Myocyte (in vitro differentiated cells): ENCODE measurements around the gene MAPK10. TPM values are rescaled to one million over a fixed set of nuclear protein-coding genes. Genes with fewer than 3 reads are reported as not detected.

Experiments
- DNase-seq: peaks from one replicate; pipeline ENCODE4 v3.0.0-alpha.2; 2012; ENCODE audit warnings: low read depth
- polyA plus RNA-seq: library from polyadenylated mRNA; unstranded; fragments of >200 nt; gene quantifications from one replicate; pipeline ENCODE4 v1.2.1, GENCODE V29; 2012; ENCODE audit warnings: missing spikeins
- total RNA-seq: library from RNA; depleted of rRNA; stranded (reverse); fragments of >200 nt; gene quantifications from 2 replicates; pipeline ENCODE4 v1.2.3, GENCODE V29; 2014

MAPK10 gene
- total RNA-seq = 25.9 and 27.7 TPM in 2 replicates
- 9.4 TPM for polyA plus RNA-seq

GRCh38 chr4:86359944-86360478, at the start of gene MAPK10:
MAPK10 (minus strand) TSS chr4:86360053.
- peak; percentile 41 for DNase-seq

GRCh38 chr4:86403575-86403974, 43.7 kb upstream of the MAPK10 start:
- no peak for DNase-seq

- DNase-seq = no peak
Observed at GRCh38 chr4:86401826-86402225, 42.0 kb upstream of the MAPK10 start.

- no peak for DNase-seq
Observed at GRCh38 chr4:86400216-86400615, 40.4 kb upstream of the MAPK10 start.

- DNase-seq = no peak
Observed at GRCh38 chr4:86398187-86398586, 38.3 kb upstream of the MAPK10 start.

GRCh38 chr4:86393749-86394148, 33.9 kb upstream of the MAPK10 start:
- no peak for DNase-seq

- no peak for DNase-seq
Observed at GRCh38 chr4:86389664-86390063, 29.8 kb upstream of the MAPK10 start.

- no peak for DNase-seq
Observed at GRCh38 chr4:86388252-86388651, 28.4 kb upstream of the MAPK10 start.

GRCh38 chr4:86386817-86387415, 27.1 kb upstream of the MAPK10 start:
- DNase-seq = no peak

GRCh38 chr4:86386201-86386600, 26.3 kb upstream of the MAPK10 start:
- no peak for DNase-seq

GRCh38 chr4:86381431-86381830, 21.6 kb upstream of the MAPK10 start:
- no peak for DNase-seq

GRCh38 chr4:86380181-86380724, 20.4 kb upstream of the MAPK10 start:
- no peak for DNase-seq

- DNase-seq = no peak
Observed at GRCh38 chr4:86376850-86377249, 17.0 kb upstream of the MAPK10 start.

- no peak for DNase-seq
Observed at GRCh38 chr4:86368433-86368832, 8.6 kb upstream of the MAPK10 start.

- DNase-seq = peak; percentile 13
Observed at GRCh38 chr4:86367577-86367976, 7.7 kb upstream of the MAPK10 start.

- no peak for DNase-seq
Observed at GRCh38 chr4:86366920-86367319, 7.1 kb upstream of the MAPK10 start.

GRCh38 chr4:86362510-86362909, 2.7 kb upstream of the MAPK10 start:
- no peak for DNase-seq

GRCh38 chr4:86358257-86358656, 1.6 kb downstream of the MAPK10 start:
- DNase-seq = no peak

- no peak for DNase-seq
Observed at GRCh38 chr4:86357608-86358007, 2.2 kb downstream of the MAPK10 start.

- no peak for DNase-seq
Observed at GRCh38 chr4:86356425-86357210, 3.2 kb downstream of the MAPK10 start.

GRCh38 chr4:86354390-86354789, 5.5 kb downstream of the MAPK10 start:
- DNase-seq = no peak

- no peak for DNase-seq
Observed at GRCh38 chr4:86346320-86346719, 13.5 kb downstream of the MAPK10 start.
